Activated T-cell treated with anti-CD3 and anti-CD28 coated beads, Interleukin-2, amount 50 U/mL, for 72 hours (primary cell): ENCODE results near the gene GABBR2. TPM values are rescaled to one million over a fixed set of nuclear protein-coding genes. Genes with fewer than 3 reads are reported as not detected.

ENCODE experiments used
- ATAC-seq, 2 donors: fragments of 150-1000 bp; cut with Tn5 transposase; replicated peaks in 1 of 2; 2 replicates each; pipeline ENCODE4 v1.10.0; 2021; ENCODE audit warnings: moderate library complexity in 2 of 2, mild to moderate bottlenecking in 1 of 2
- DNase-seq, 2 donors: peaks; one replicate each; pipeline ENCODE4 v3.0.0; 2021 to 2022; ENCODE audit warnings: mixed read lengths in 1 of 2
- H3K27ac Mint-ChIP-seq: one replicate; pipeline ENCODE4 v1.8.0; 2022; ENCODE audit warnings: mild to moderate bottlenecking, moderate library complexity, mixed read lengths
- H3K27me3 Mint-ChIP-seq: one replicate; pipeline ENCODE4 v1.8.0; 2022; ENCODE audit warnings: low read depth, mixed read lengths
- H3K36me3 Mint-ChIP-seq, 2 donors: one replicate each; pipeline ENCODE4 v1.8.0; 2022; ENCODE audit warnings: mixed read lengths in 2 of 2, mild to moderate bottlenecking in 1 of 2; ENCODE audit not compliant: insufficient read depth in 2 of 2
- H3K4me1 Mint-ChIP-seq: one replicate; pipeline ENCODE4 v1.8.0; 2022; ENCODE audit warnings: low read depth, mixed read lengths
- H3K4me3 Mint-ChIP-seq, 2 donors: one replicate each; pipeline ENCODE4 v1.8.0; 2022; ENCODE audit warnings: mild to moderate bottlenecking in 2 of 2, mixed read lengths in 2 of 2, moderate library complexity in 2 of 2
- H3K9me3 Mint-ChIP-seq, 2 donors: one replicate each; pipeline ENCODE4 v1.8.0; 2022; ENCODE audit warnings: mixed read lengths in 2 of 2
- total RNA-seq, 2 donors: library from RNA; stranded (reverse); gene quantifications; one replicate each; pipeline ENCODE4 v1.2.3, GENCODE V29; 2022

The GABBR2 gene
- total RNA-seq, 2 donors from 2014 or later: not detected

- H3K27me3 Mint-ChIP-seq: peaks cover 9% of the 10 kb centered on the region
- H3K4me3 Mint-ChIP-seq: no peak overlapping the region
- H3K36me3 Mint-ChIP-seq: no peaks in the 10 kb centered on the region
- peaks cover 0 to under 1% of the 10 kb centered on the region in 2 donors for H3K9me3 Mint-ChIP-seq
- DNase-seq: no peak
- H3K4me1 Mint-ChIP-seq: no peaks in the 10 kb centered on the region
- no peak for ATAC-seq
- H3K27ac Mint-ChIP-seq: no peak overlapping the region
Measured at GRCh38 chr9:98334796-98335195, 373.9 kb downstream of the GABBR2 start.

- DNase-seq: no peak
- peaks cover 9% of the 10 kb centered on the region for H3K27me3 Mint-ChIP-seq
- no peak for ATAC-seq
- H3K4me1 Mint-ChIP-seq: no peaks in the 10 kb centered on the region
- H3K36me3 Mint-ChIP-seq: no peaks in the 10 kb centered on the region
- no peak overlapping the region for H3K27ac Mint-ChIP-seq
- no peak overlapping the region for H3K4me3 Mint-ChIP-seq
- H3K9me3 Mint-ChIP-seq: no peaks in the 10 kb centered on the region
Measured at GRCh38 chr9:98333703-98334582, 374.8 kb downstream of the GABBR2 start.

GRCh38 chr9:98332405-98332831 is 376.3 kb downstream of the GABBR2 start:
- H3K4me3 Mint-ChIP-seq: no peak overlapping the region
- no peaks in the 10 kb centered on the region for H3K36me3 Mint-ChIP-seq
- DNase-seq (no peak), ATAC-seq (no peak)
- H3K27me3 Mint-ChIP-seq: peaks cover 9% of the 10 kb centered on the region
- H3K4me1 Mint-ChIP-seq: no peaks in the 10 kb centered on the region
- no peak overlapping the region for H3K27ac Mint-ChIP-seq
- H3K9me3 Mint-ChIP-seq: no peaks in the 10 kb centered on the region

GRCh38 chr9:98331536-98332259 is 377.0 kb downstream of the GABBR2 start:
- H3K36me3 Mint-ChIP-seq: no peaks in the 10 kb centered on the region
- no peaks in the 10 kb centered on the region for H3K4me1 Mint-ChIP-seq
- ATAC-seq (no peak), DNase-seq (no peak)
- H3K9me3 Mint-ChIP-seq: no peaks in the 10 kb centered on the region
- H3K4me3 Mint-ChIP-seq: no peak overlapping the region
- H3K27ac Mint-ChIP-seq: no peak overlapping the region
- H3K27me3 Mint-ChIP-seq: peaks cover 9% of the 10 kb centered on the region

GRCh38 chr9:98330831-98331230 is 377.9 kb downstream of the GABBR2 start:
- H3K4me3 Mint-ChIP-seq: no peak overlapping the region
- no peak overlapping the region for H3K27ac Mint-ChIP-seq
- DNase-seq (no peak), ATAC-seq (no peak)
- no peaks in the 10 kb centered on the region for H3K4me1 Mint-ChIP-seq
- H3K27me3 Mint-ChIP-seq: peaks cover 5% of the 10 kb centered on the region
- no peaks in the 10 kb centered on the region for H3K9me3 Mint-ChIP-seq
- no peaks in the 10 kb centered on the region for H3K36me3 Mint-ChIP-seq

- Mint-ChIP-seq H3K9me3 (no peaks in the 10 kb centered on the region), H3K36me3 (no peaks in the 10 kb centered on the region), H3K4me3 (no peak overlapping the region), H3K27ac (no peak overlapping the region), H3K4me1 (no peaks in the 10 kb centered on the region), H3K27me3 (no peaks in the 10 kb centered on the region)
- ATAC-seq: no peak
- no peak for DNase-seq
Measured at GRCh38 chr9:98329904-98330303, 378.8 kb downstream of the GABBR2 start.

GRCh38 chr9:98329281-98329680 is 379.5 kb downstream of the GABBR2 start:
- no peaks in the 10 kb centered on the region for H3K27me3 Mint-ChIP-seq
- H3K4me3 Mint-ChIP-seq: no peak overlapping the region
- ATAC-seq (no peak), DNase-seq (no peak)
- no peaks in the 10 kb centered on the region for H3K36me3 Mint-ChIP-seq
- H3K9me3 Mint-ChIP-seq: no peaks in the 10 kb centered on the region
- H3K27ac Mint-ChIP-seq: no peak overlapping the region
- no peaks in the 10 kb centered on the region for H3K4me1 Mint-ChIP-seq

GRCh38 chr9:98328770-98329169 is 380.0 kb downstream of the GABBR2 start:
- H3K27me3 Mint-ChIP-seq: no peaks in the 10 kb centered on the region
- no peak overlapping the region for H3K27ac Mint-ChIP-seq
- no peak for DNase-seq
- no peak overlapping the region for H3K4me3 Mint-ChIP-seq
- no peaks in the 10 kb centered on the region for H3K9me3 Mint-ChIP-seq
- ATAC-seq: no peak
- no peaks in the 10 kb centered on the region for H3K36me3 Mint-ChIP-seq
- no peaks in the 10 kb centered on the region for H3K4me1 Mint-ChIP-seq

GRCh38 chr9:98328141-98328540 is 380.6 kb downstream of the GABBR2 start:
- Mint-ChIP-seq H3K4me3 (no peak overlapping the region), H3K4me1 (no peaks in the 10 kb centered on the region), H3K27ac (no peak overlapping the region), H3K27me3 (no peaks in the 10 kb centered on the region), H3K9me3 (no peaks in the 10 kb centered on the region), H3K36me3 (no peaks in the 10 kb centered on the region)
- no peak for DNase-seq
- no peak for ATAC-seq

- H3K4me1 Mint-ChIP-seq: no peaks in the 10 kb centered on the region
- H3K27me3 Mint-ChIP-seq: no peaks in the 10 kb centered on the region
- no peaks in the 10 kb centered on the region for H3K9me3 Mint-ChIP-seq
- no peak overlapping the region for H3K4me3 Mint-ChIP-seq
- H3K36me3 Mint-ChIP-seq: no peaks in the 10 kb centered on the region
- H3K27ac Mint-ChIP-seq: no peak overlapping the region
- no peak for ATAC-seq
- no peak for DNase-seq
Measured at GRCh38 chr9:98327249-98327561, 381.5 kb downstream of the GABBR2 start.

GRCh38 chr9:98326459-98327248 is 382.1 kb downstream of the GABBR2 start:
- Mint-ChIP-seq H3K4me1 (no peaks in the 10 kb centered on the region), H3K27ac (no peak overlapping the region), H3K4me3 (no peak overlapping the region), H3K9me3 (no peaks in the 10 kb centered on the region), H3K36me3 (no peaks in the 10 kb centered on the region), H3K27me3 (no peaks in the 10 kb centered on the region)
- ATAC-seq: no peak
- no peak for DNase-seq

- no peaks in the 10 kb centered on the region for H3K4me1 Mint-ChIP-seq
- ATAC-seq: no peak
Measured at GRCh38 chr9:98324801-98325200, 383.9 kb downstream of the GABBR2 start.

GRCh38 chr9:98323831-98324135 is 385.0 kb downstream of the GABBR2 start:
- H3K4me3 Mint-ChIP-seq: no peak overlapping the region
- no peak overlapping the region for H3K27ac Mint-ChIP-seq
- no peaks in the 10 kb centered on the region for H3K9me3 Mint-ChIP-seq
- H3K27me3 Mint-ChIP-seq: no peaks in the 10 kb centered on the region
- DNase-seq: no peak
- ATAC-seq: no peak
- H3K36me3 Mint-ChIP-seq: no peaks in the 10 kb centered on the region
- no peaks in the 10 kb centered on the region for H3K4me1 Mint-ChIP-seq

More at GRCh38 chr9:98324801-98325200, 383.9 kb downstream of the GABBR2 start:
- Mint-ChIP-seq H3K4me3 (no peak overlapping the region), H3K27me3 (no peaks in the 10 kb centered on the region), H3K27ac (no peak overlapping the region), H3K36me3 (no peaks in the 10 kb centered on the region), H3K9me3 (no peaks in the 10 kb centered on the region)
- no peak for DNase-seq
